HUES48 (cell line): ENCODE results near the gene RAB3GAP2.
"Not testable (repeated sequence)": the region's sequence is repeated elsewhere in the genome, so short reads cannot be mapped to it uniquely, and the experiment has no call there.

Experiments
- H3K27ac ChIP-seq: one replicate; pipeline ENCODE4 v1.7.0; 2013; ENCODE audit warnings: low read depth, low read length, inconsistent platforms
- H3K27me3 ChIP-seq: 2 replicates; pipeline ENCODE4 v1.6.1; 2013; ENCODE audit warnings: mild to moderate bottlenecking, low read length; ENCODE audit not compliant: control insufficient read depth, insufficient read depth
- H3K36me3 ChIP-seq: 2 replicates; pipeline ENCODE4 v1.6.1; 2013; ENCODE audit warnings: low read length; ENCODE audit not compliant: control insufficient read depth, insufficient read depth
- H3K4me1 ChIP-seq: 2 replicates; pipeline ENCODE4 v1.6.1; 2013; ENCODE audit warnings: mild to moderate bottlenecking, low read length; ENCODE audit not compliant: control insufficient read depth, insufficient read depth
- H3K4me3 ChIP-seq: 2 replicates; pipeline ENCODE4 v1.5.1; 2013; ENCODE audit warnings: mild to moderate bottlenecking, low read depth, low read length
- H3K9ac ChIP-seq: 2 replicates; pipeline ENCODE4 v1.6.1; 2013; ENCODE audit warnings: mild to moderate bottlenecking, low read depth, low read length, moderate library complexity
- H3K9me3 ChIP-seq: 2 replicates; pipeline ENCODE4 v1.6.1; 2013; ENCODE audit warnings: low read length; ENCODE audit not compliant: control insufficient read depth, insufficient read depth

RAB3GAP2 gene, protein sequence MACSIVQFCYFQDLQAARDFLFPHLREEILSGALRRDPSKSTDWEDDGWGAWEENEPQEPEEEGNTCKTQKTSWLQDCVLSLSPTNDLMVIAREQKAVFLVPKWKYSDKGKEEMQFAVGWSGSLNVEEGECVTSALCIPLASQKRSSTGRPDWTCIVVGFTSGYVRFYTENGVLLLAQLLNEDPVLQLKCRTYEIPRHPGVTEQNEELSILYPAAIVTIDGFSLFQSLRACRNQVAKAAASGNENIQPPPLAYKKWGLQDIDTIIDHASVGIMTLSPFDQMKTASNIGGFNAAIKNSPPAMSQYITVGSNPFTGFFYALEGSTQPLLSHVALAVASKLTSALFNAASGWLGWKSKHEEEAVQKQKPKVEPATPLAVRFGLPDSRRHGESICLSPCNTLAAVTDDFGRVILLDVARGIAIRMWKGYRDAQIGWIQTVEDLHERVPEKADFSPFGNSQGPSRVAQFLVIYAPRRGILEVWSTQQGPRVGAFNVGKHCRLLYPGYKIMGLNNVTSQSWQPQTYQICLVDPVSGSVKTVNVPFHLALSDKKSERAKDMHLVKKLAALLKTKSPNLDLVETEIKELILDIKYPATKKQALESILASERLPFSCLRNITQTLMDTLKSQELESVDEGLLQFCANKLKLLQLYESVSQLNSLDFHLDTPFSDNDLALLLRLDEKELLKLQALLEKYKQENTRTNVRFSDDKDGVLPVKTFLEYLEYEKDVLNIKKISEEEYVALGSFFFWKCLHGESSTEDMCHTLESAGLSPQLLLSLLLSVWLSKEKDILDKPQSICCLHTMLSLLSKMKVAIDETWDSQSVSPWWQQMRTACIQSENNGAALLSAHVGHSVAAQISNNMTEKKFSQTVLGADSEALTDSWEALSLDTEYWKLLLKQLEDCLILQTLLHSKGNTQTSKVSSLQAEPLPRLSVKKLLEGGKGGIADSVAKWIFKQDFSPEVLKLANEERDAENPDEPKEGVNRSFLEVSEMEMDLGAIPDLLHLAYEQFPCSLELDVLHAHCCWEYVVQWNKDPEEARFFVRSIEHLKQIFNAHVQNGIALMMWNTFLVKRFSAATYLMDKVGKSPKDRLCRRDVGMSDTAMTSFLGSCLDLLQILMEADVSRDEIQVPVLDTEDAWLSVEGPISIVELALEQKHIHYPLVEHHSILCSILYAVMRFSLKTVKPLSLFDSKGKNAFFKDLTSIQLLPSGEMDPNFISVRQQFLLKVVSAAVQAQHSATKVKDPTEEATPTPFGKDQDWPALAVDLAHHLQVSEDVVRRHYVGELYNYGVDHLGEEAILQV (N-terminal part only)

GRCh38 chr1:220272047-220272840, at the start of gene RAB3GAP2:
Gene RAB3GAP2, minus strand, starts transcription at chr1:220272453. Its CDS starts 116 bp downstream, at chr1:220272337.
- peak within 1 kb of the TSS; percentile 89 for H3K9ac ChIP-seq
- H3K27ac ChIP-seq, result peak within 1 kb of the TSS; percentile 94
- H3K9me3 ChIP-seq, result no peaks in the 10 kb centered on the region
- H3K4me1 ChIP-seq, result peaks cover 34% of the 10 kb centered on the region
- H3K27me3 ChIP-seq, result no peaks in the 10 kb centered on the region
- peak within 1 kb of the TSS; percentile 81 for H3K4me3 ChIP-seq
- H3K36me3 ChIP-seq, result peaks cover 20% of the 10 kb centered on the region

- Histone ChIP-seq H3K9me3 (no peaks in the 10 kb centered on the region), H3K27me3 (no peaks in the 10 kb centered on the region), H3K4me3 (no peak overlapping the region), H3K27ac (no peak overlapping the region), H3K9ac (no peak overlapping the region), H3K4me1 (0 out of 2 replicates have a peak, but pooled peaks cover 3% of the 10 kb centered on the region), H3K36me3 (no peaks in the 10 kb centered on the region)
Observed at GRCh38 chr1:220321758-220322157, 49.5 kb upstream of the RAB3GAP2 start.

DNA sequence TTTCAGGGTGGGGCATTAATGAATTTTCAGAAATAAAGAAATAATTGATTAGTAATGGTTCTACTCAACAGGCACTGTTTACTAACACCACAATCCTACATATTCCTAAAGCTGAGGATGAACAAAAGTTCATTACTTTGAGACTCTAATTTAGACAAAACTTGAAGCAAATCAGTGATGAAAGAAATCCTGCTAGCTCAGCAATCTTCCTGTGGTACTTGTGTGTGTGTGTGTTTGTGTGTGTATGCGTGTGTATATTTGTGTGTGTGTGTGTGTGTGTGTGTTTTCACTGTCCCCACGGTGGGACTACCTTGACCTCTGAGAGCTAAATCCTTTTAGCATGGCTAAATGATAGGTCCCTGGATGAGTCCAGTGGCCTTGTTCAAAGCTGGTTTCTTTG, 48.5 kb upstream of the RAB3GAP2 start:
- Histone ChIP-seq H3K9me3 (no peaks in the 10 kb centered on the region), H3K27me3 (no peaks in the 10 kb centered on the region), H3K9ac (no peak overlapping the region), H3K4me1 (no peaks in the 10 kb centered on the region), H3K36me3 (no peaks in the 10 kb centered on the region), H3K27ac (no peak overlapping the region), H3K4me3 (no peak overlapping the region)

DNA sequence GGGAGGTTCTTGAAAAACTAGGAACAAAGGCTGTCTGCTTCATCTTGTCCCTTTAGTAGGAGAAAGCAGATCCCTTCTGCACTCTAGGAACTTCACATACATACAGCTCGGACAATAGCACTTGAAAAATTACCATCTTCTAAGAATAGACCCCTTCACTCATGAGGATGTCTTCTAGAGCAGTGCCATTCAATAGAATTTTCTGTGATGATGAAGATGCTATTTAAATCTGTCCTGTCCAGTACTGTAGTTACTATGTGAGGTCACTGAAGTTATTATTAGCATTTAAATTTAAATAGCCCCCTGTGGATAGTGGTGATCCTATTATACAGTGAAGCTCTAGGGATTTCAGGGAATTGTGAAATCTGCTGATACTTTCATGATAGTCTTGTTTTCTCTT, 46.4 kb upstream of the RAB3GAP2 start:
- Histone ChIP-seq H3K4me3 (no peak overlapping the region), H3K9me3 (no peaks in the 10 kb centered on the region), H3K9ac (no peak overlapping the region)

DNA sequence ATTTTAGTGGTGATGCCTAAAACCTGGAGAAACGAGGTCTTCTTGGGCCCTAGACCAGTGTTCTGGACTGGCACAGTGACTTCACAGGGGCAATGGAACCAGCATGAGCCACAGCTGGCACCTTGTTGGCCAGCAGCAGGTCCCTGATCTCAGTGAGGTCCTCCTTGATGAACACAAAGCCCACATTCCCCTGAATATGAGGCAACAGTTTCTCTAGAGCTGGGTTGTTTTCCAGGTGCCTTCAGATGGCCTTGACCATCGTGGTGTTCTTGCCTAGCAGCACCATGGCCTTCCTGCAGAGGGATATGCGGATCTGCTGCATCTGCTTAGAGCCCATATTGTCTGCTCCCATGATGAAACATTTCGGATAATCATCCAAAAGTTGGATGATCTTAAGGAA, 44.9 kb upstream of the RAB3GAP2 start:
- Histone ChIP-seq H3K9me3 (no peaks in the 10 kb centered on the region), H3K4me1 (no peaks in the 10 kb centered on the region), H3K36me3 (no peaks in the 10 kb centered on the region), H3K4me3 (no peak overlapping the region), H3K27me3 (no peaks in the 10 kb centered on the region), H3K9ac (no peak overlapping the region), H3K27ac (no peak overlapping the region)

More for the DNA sequence above, 46.4 kb upstream of the RAB3GAP2 start:
- no peaks in the 10 kb centered on the region for H3K27me3 ChIP-seq
- H3K36me3 ChIP-seq, result no peaks in the 10 kb centered on the region
- no peaks in the 10 kb centered on the region for H3K4me1 ChIP-seq
- H3K27ac ChIP-seq, result no peak overlapping the region

DNA sequence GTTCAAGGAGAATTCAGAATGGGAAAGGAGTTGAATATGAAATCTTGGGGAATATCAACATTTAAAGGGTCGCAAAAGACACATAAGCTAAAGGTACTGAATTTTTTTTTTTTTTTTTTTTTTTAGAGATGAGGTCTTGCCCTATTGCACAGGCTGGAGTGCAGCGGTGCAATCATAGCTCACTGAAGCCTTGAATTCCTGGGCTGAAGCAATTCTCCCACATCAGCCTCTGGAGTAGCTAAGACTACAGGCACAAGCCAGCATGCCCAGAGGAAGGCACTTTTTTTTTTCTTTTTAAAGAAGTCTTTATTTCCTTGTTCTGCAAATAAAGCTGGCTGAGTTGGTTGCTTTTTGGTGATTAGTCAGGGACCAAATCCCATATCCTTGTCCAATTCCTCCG, 44.1 kb upstream of the RAB3GAP2 start:
- no peaks in the 10 kb centered on the region for H3K4me1 ChIP-seq
- H3K9ac ChIP-seq, result no peak overlapping the region
- H3K4me3 ChIP-seq, result no peak overlapping the region
- no peaks in the 10 kb centered on the region for H3K27me3 ChIP-seq
- H3K27ac ChIP-seq, result no peak overlapping the region
- no peaks in the 10 kb centered on the region for H3K9me3 ChIP-seq
- H3K36me3 ChIP-seq, result no peaks in the 10 kb centered on the region

DNA sequence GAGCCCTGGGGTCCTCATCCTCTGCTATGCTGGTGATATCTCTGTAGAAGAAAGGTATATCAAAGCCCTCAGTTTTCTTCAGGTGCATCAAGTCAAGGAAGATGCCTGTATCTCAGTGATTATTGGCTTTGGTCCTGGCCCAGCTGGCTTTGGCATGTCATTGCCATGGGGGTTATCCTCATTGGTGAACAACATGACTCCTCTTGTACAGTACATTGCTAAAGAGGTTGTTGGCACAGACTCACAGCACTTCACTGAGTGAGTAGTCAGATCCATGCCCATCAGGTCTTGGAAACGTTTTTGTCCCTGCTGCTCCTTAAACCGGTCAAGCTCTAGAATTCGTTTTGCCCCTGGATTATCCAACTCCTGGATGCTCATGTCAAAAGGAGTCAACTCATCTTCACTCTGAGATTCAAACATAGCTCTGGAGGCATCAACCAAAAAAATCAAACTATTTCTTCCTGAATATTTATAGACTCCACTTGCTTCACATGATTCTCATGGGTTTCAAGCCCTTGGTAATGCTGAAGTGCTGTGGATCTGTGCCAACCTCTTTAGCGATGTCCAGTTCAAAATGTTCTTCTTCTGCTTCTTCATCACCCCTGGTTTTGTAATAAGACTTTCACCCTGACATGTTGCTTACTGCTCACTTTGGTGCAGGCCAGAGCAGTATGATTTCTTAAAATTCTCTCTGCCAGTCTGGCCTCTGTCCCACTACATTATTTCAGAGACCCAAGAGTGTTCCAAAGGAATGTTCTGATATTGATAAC, 43.0 kb upstream of the RAB3GAP2 start:
- no peaks in the 10 kb centered on the region for H3K27me3 ChIP-seq
- H3K4me3 ChIP-seq, result no peak overlapping the region
- H3K9ac ChIP-seq, result no peak overlapping the region
- no peaks in the 10 kb centered on the region for H3K9me3 ChIP-seq
- no peak overlapping the region for H3K27ac ChIP-seq
- H3K36me3 ChIP-seq, result no peaks in the 10 kb centered on the region
- no peaks in the 10 kb centered on the region for H3K4me1 ChIP-seq

DNA sequence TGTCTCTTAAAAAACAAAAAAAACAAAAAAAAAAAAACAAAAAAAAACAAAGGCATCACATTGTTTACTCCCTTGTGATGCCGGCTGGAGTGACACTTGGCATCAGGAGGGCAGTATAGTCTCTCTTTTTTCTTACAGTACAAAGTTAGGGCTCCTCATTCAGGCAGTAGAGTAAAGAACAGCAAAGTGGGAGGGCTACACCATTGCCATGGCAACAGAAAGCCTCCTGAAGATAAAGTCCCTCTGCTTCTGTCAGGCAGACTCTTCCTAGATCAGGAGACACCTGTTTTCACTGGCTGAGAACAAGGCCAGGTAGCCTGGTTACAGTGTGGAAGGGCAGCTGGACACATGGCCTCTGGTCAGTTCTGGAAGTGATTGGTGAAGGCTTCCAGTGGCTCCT, 41.3 kb upstream of the RAB3GAP2 start:
- no peaks in the 10 kb centered on the region for H3K4me1 ChIP-seq
- no peaks in the 10 kb centered on the region for H3K36me3 ChIP-seq
- no peak overlapping the region for H3K27ac ChIP-seq
- H3K27me3 ChIP-seq, result no peaks in the 10 kb centered on the region
- no peak overlapping the region for H3K9ac ChIP-seq
- H3K9me3 ChIP-seq, result no peaks in the 10 kb centered on the region
- H3K4me3 ChIP-seq, result no peak overlapping the region

DNA sequence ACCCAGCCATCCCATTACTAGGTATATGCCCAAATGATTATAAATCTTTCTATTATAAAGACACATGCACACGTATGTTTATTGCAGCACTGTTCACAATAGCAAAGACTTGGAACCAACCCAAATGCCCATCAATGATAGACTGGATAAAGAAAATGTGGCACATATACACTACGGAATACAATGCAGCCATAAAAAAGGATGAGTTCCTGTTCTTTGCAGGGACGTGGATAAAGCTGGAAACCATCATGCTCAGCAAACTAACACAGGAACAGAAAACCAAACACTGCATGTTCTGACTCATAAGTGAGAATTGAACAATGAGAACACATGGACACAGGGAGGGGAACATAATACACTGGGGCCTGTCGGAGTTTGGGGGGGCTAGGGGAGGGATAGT, 37.9 kb upstream of the RAB3GAP2 start:
- not testable (repeated sequence) for H3K9ac ChIP-seq, H3K27ac ChIP-seq, H3K4me3 ChIP-seq, H3K36me3 ChIP-seq, H3K9me3 ChIP-seq, H3K4me1 ChIP-seq, H3K27me3 ChIP-seq
